Sigmoid colon (tissue), 4 donors: ENCODE results near the gene NRP1.

Source experiments
- CTCF ChIP-seq, 4 experiments: fragments of 450-650 bp in 3 of 4; fragments of 200-600 bp in 1 of 4; IDR thresholded peaks; one replicate each; pipeline ENCODE4 v1.5.1; 2016 to 2019; ENCODE audit warnings: antibody characterized with exemption in 4 of 4, mild to moderate bottlenecking in 3 of 4, moderate library complexity in 2 of 4
- POLR2A ChIP-seq, 2 donors: fragments of 450-650 bp; IDR thresholded peaks; one replicate each; pipeline ENCODE4 v1.6.1; 2016; ENCODE audit warnings: antibody characterized with exemption in 2 of 2, mild to moderate bottlenecking in 2 of 2, moderate library complexity in 2 of 2
- POLR2AphosphoS5 ChIP-seq, 4 donors: sonication (generic); formaldehyde crosslinking; IDR thresholded peaks; one replicate each; pipeline ENCODE4 v1.6.1; 2017; ENCODE audit warnings: antibody characterized with exemption in 4 of 4

GRCh38 chr10:33291053-33291592 lies 43.3 kb downstream of the NRP1 start:
- TF ChIP-seq POLR2AphosphoS5 (IDR thresholded peaks at IDR 0.05) (no peak), CTCF (IDR thresholded peaks at IDR 0.05) (no peak), POLR2A (IDR thresholded peaks at IDR 0.05) (no peak)
